ENCODE results near the gene NPAS1. TPM values are rescaled to one million over a fixed set of nuclear protein-coding genes. Genes with fewer than 3 reads are reported as not detected.

NPAS1 gene
- total RNA-seq, 1 experiment from 2014 or later = 1.2 TPM

- TF ChIP-seq, protein P1, sequence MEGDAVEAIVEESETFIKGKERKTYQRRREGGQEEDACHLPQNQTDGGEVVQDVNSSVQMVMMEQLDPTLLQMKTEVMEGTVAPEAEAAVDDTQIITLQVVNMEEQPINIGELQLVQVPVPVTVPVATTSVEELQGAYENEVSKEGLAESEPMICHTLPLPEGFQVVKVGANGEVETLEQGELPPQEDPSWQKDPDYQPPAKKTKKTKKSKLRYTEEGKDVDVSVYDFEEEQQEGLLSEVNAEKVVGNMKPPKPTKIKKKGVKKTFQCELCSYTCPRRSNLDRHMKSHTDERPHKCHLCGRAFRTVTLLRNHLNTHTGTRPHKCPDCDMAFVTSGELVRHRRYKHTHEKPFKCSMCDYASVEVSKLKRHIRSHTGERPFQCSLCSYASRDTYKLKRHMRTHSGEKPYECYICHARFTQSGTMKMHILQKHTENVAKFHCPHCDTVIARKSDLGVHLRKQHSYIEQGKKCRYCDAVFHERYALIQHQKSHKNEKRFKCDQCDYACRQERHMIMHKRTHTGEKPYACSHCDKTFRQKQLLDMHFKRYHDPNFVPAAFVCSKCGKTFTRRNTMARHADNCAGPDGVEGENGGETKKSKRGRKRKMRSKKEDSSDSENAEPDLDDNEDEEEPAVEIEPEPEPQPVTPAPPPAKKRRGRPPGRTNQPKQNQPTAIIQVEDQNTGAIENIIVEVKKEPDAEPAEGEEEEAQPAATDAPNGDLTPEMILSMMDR (IDR thresholded peaks at IDR 0.05; ENCODE audit: unreplicated experiment) = no peak
- CTCF ChIA-PET = interaction anchor here (0.8 to 1.2 kb wide), 3 partner anchors 15 to 72 kb away, joined by 4 to 8 read pairs (median 4); no protein-coding TSS in a partner anchor
- Mint-ChIP-seq H3K4me1 (ENCODE audit: low read depth, unreplicated experiment) (no peaks in the 10 kb centered on the region), H3K9me3 (ENCODE audit: low read depth, unreplicated experiment) (no peaks in the 10 kb centered on the region), H3K36me3 (ENCODE audit: insufficient read depth, unreplicated experiment) (peaks cover 41% of the 10 kb centered on the region), H3K27ac (ENCODE audit: unreplicated experiment) (no peak overlapping the region), H3K27me3 (ENCODE audit: unreplicated experiment) (no peaks in the 10 kb centered on the region), H3K4me3 (ENCODE audit: low read depth, unreplicated experiment) (no peak overlapping the region)
- BruUV-seq (replicated peaks) = no TSS peak
- DNase-seq = no peak
- intact Hi-C loops (cut with micrococcal nuclease; ENCODE audit: unreplicated experiment) = no loop called here
Observed at GRCh38 chr19:47063874-47064273, 44.2 kb downstream of the NPAS1 start.

GRCh38 chr19:47065242-47065641, 45.6 kb downstream of the NPAS1 start:
- peaks cover 54% of the 10 kb centered on the region for H3K36me3 Mint-ChIP-seq (ENCODE audit: insufficient read depth, unreplicated experiment)
- BruUV-seq (replicated peaks) = no TSS peak

DNA sequence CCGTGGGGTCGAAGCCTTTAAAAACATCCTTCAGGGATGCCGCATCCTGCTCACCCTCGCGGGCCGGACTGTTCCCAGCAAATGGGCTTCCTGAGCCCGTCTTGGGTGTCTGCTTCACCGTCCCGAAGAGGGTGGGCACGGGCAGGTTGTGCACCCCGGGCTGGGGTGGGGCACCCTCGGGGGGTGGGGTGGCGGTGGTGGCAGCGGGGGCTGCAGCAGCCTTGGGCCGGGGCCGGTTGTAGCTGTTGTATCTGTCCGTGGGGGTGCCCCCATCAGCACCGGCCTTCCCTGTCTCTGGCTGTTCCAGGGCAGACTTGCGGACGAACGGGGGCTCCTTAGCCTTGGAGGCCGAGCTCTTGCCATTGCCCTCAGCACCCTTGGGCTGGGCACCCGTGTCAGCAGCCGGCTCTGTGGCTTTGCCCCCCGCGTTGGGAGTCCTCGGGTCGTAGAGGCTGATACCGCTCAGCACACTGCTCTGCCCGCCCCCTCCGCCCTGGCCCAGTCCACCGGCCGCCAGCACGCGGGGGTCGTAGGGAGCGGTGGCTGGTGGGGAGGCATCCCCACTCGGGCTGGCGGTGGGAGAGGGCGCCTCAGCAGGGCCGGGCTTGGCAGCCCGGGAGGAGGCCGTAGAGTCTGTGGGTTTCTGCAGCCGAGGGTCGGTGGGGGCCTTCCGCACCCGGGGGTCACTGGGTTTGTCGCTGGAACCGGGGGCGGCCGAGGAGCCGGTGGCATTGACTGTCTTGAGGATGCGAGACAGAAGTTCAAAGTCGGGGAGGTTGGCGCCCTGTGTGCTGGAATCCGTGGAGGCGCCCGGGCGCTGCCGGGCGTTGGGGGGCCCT, 47.0 kb downstream of the NPAS1 start:
- Mint-ChIP-seq H3K4me1 (ENCODE audit: low read depth, unreplicated experiment) (no peaks in the 10 kb centered on the region), H3K4me3 (ENCODE audit: low read depth, unreplicated experiment) (no peak overlapping the region), H3K27me3 (ENCODE audit: unreplicated experiment) (no peaks in the 10 kb centered on the region), H3K9me3 (ENCODE audit: low read depth, unreplicated experiment) (no peaks in the 10 kb centered on the region), H3K36me3 (ENCODE audit: insufficient read depth, unreplicated experiment) (peaks cover 68% of the 10 kb centered on the region), H3K27ac (ENCODE audit: unreplicated experiment) (no peak overlapping the region)
- no TSS peak for BruUV-seq (replicated peaks)
- intact Hi-C loops (cut with micrococcal nuclease; ENCODE audit: unreplicated experiment) = no loop called here
- no peak for DNase-seq
- TF ChIP-seq, protein P1 (IDR thresholded peaks at IDR 0.05; ENCODE audit: unreplicated experiment) = no peak
- CTCF ChIA-PET = no interaction called here

More at GRCh38 chr19:47065242-47065641, 45.6 kb downstream of the NPAS1 start:
- no peak for DNase-seq
- intact Hi-C loops (cut with micrococcal nuclease; ENCODE audit: unreplicated experiment) = no loop called here
- Mint-ChIP-seq H3K4me1 (ENCODE audit: low read depth, unreplicated experiment) (no peaks in the 10 kb centered on the region), H3K27ac (ENCODE audit: unreplicated experiment) (no peak overlapping the region), H3K9me3 (ENCODE audit: low read depth, unreplicated experiment) (no peaks in the 10 kb centered on the region), H3K4me3 (ENCODE audit: low read depth, unreplicated experiment) (no peak overlapping the region), H3K27me3 (ENCODE audit: unreplicated experiment) (no peaks in the 10 kb centered on the region)
- TF ChIP-seq, protein P1 (IDR thresholded peaks at IDR 0.05; ENCODE audit: unreplicated experiment) = no peak
- CTCF ChIA-PET = interaction anchor here (1.2 kb wide), 1 partner anchor 70 kb away, joined by 4 read pairs; no protein-coding TSS in a partner anchor

DNA sequence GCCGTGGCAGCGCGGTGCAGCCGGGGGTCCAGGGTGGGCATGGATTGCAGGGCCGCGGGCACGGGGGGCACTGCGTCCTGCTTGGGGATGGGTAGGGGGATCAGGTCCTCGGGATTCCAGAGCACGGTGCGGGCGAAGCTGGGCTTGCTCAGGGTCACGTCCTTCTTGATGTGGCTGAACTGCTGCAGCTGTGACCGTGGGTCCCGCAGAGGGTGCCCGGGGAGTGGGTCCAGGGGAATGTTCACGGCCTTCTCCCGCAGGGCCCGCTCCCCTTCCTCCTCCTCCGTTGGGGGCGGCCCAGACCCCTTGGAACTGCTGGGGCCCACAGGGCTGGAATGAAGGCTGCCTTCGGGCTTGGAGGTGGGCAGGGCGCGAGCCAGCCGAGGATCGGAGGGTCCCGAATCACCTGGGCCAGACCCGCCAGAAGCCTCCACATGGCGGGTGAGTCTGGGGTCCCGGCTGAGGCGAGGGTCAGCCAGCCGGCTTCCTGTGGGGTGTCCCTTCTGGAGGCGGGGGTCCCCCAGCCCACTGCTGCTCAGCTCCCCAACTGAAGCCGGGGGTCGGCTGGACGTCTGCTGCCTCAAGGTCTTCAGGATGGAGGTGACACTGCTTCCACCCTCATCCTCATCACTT, 47.7 kb downstream of the NPAS1 start:
- Mint-ChIP-seq H3K36me3 (ENCODE audit: insufficient read depth, unreplicated experiment) (peaks cover 68% of the 10 kb centered on the region), H3K9me3 (ENCODE audit: low read depth, unreplicated experiment) (no peaks in the 10 kb centered on the region), H3K4me3 (ENCODE audit: low read depth, unreplicated experiment) (no peak overlapping the region), H3K27me3 (ENCODE audit: unreplicated experiment) (no peaks in the 10 kb centered on the region), H3K27ac (ENCODE audit: unreplicated experiment) (no peak overlapping the region), H3K4me1 (ENCODE audit: low read depth, unreplicated experiment) (no peaks in the 10 kb centered on the region)
- intact Hi-C loops (cut with micrococcal nuclease; ENCODE audit: unreplicated experiment) = no loop called here
- TF ChIP-seq, protein P1 (IDR thresholded peaks at IDR 0.05; ENCODE audit: unreplicated experiment) = no peak
- CTCF ChIA-PET = interaction anchor here (1.0 kb wide), 1 partner anchor 7 kb away, joined by 3 read pairs; no protein-coding TSS in a partner anchor
- DNase-seq = no peak
- no TSS peak for BruUV-seq (replicated peaks)

Measured in Calu3 (cell line).